Measurements from ENCODE around the gene ZPR1.

- TF ChIP-seq CTCF (IDR thresholded peaks at IDR 0.05): no peak
- no peak for TF ChIP-seq EZH2 (IDR thresholded peaks at IDR 0.05; ENCODE audit: borderline replicate concordance, insufficient read depth, low read depth, low read length, poor library complexity, severe bottlenecking)
Observed at GRCh38 chr11:116807601-116808261, 19.9 kb upstream of the ZPR1 start.
